Hepatocyte (in vitro differentiated cells): ENCODE data around the gene APBB2. TPM values are rescaled to one million over a fixed set of nuclear protein-coding genes. Genes with fewer than 3 reads are reported as not detected.

Experiments used
- DNase-seq: peaks from one replicate; pipeline ENCODE4 v3.0.0-alpha.2; 2016; ENCODE audit warnings: low spot score
- H2AFZ ChIP-seq: fragments of 200-600 bp; sonication (generic); 2 replicates; pipeline ENCODE4 v1.6.0; 2016; ENCODE audit warnings: antibody characterized with exemption, mild to moderate bottlenecking
- H3K27ac ChIP-seq: fragments of 200-600 bp; sonication (generic); 2 replicates; pipeline ENCODE4 v1.5.1; 2016; ENCODE audit warnings: mild to moderate bottlenecking
- H3K27me3 ChIP-seq: fragments of 200-600 bp; sonication (generic); 2 replicates; pipeline ENCODE4 v1.6.1; 2016
- H3K36me3 ChIP-seq: fragments of 200-600 bp; sonication (generic); replicated peaks from 2 replicates; pipeline ENCODE4 v1.5.1; 2016; ENCODE audit warnings: low read depth; ENCODE audit not compliant: insufficient read depth
- H3K4me1 ChIP-seq: fragments of 200-600 bp; sonication (generic); 2 replicates; pipeline ENCODE4 v1.5.1; 2016; ENCODE audit warnings: mild to moderate bottlenecking, moderate library complexity; ENCODE audit not compliant: insufficient read depth
- H3K4me2 ChIP-seq: fragments of 200-600 bp; sonication (generic); 2 replicates; pipeline ENCODE4 v1.6.0; 2016
- H3K4me3 ChIP-seq: fragments of 200-600 bp; sonication (generic); 2 replicates; pipeline ENCODE4 v1.5.1; 2016; ENCODE audit warnings: mild to moderate bottlenecking
- H3K79me2 ChIP-seq: fragments of 200-600 bp; sonication (generic); 2 replicates; pipeline ENCODE4 v1.6.0; 2017; ENCODE audit warnings: mild to moderate bottlenecking
- H3K9me2 ChIP-seq: fragments of 200-600 bp; sonication (generic); replicated peaks from 2 replicates; pipeline ENCODE4 v1.6.0; 2017; ENCODE audit warnings: mild to moderate bottlenecking; ENCODE audit not compliant: insufficient read depth
- H3K9me3 ChIP-seq: fragments of 200-600 bp; sonication (generic); 2 replicates; pipeline ENCODE4 v1.5.1; 2016; ENCODE audit warnings: low read depth, mild to moderate bottlenecking
- H4K20me1 ChIP-seq: fragments of 200-600 bp; sonication (generic); 2 replicates; pipeline ENCODE4 v1.6.0; 2016; ENCODE audit warnings: mild to moderate bottlenecking; ENCODE audit not compliant: insufficient read depth, poor library complexity, severe bottlenecking
- CTCF ChIP-seq: fragments of 200-600 bp; sonication (generic); IDR thresholded peaks from 2 replicates; pipeline ENCODE4 v1.5.1; 2016; ENCODE audit warnings: antibody characterized with exemption, mild to moderate bottlenecking; ENCODE audit not compliant: poor library complexity
- EZH2 ChIP-seq: fragments of 200-600 bp; sonication (generic); IDR thresholded peaks from 2 replicates; pipeline ENCODE4 v1.6.1; 2016; ENCODE audit warnings: antibody characterized with exemption, mild to moderate bottlenecking, borderline replicate concordance
- EZH2phosphoT487 ChIP-seq: fragments of 200-600 bp; sonication (generic); IDR thresholded peaks from one replicate; pipeline ENCODE4 v1.6.1; 2018; ENCODE audit warnings: antibody characterized with exemption, mild to moderate bottlenecking, low read depth, moderate library complexity; ENCODE audit not compliant: unreplicated experiment, severe bottlenecking
- WGBS: methylation state at CpG from one replicate; pipeline ENCODE4 v1.1.6; 2016; ENCODE audit warnings: low lambda C conversion rate; ENCODE audit errors: missing lambda C conversion rate; 5-methylcytosine and 5-hydroxymethylcytosine counted together
- polyA plus RNA-seq: library from polyadenylated mRNA; unstranded; fragments of >200 nt; fragmentation: Nextera tagmentation; extraction: Ambion mirVana; gene quantifications from 2 replicates; pipeline ENCODE4 v1.2.1, GENCODE V29; 2016
- total RNA-seq: library from RNA; depleted of rRNA; stranded (reverse); fragments of >200 nt; gene quantifications from 2 replicates; pipeline ENCODE4 v1.2.3, GENCODE V29; 2014

APBB2 gene
- total and polyA plus RNA-seq, 2 experiments from 2014 or later = 23.4 to 47.5 TPM

- Histone ChIP-seq H3K79me2 (peaks cover 6% of the 10 kb centered on the region), H3K27me3 (no peaks in the 10 kb centered on the region), H3K27ac (no peak overlapping the region), H3K4me2 (no peak overlapping the region), H3K36me3 (no peaks in the 10 kb centered on the region), H4K20me1 (no peaks in the 10 kb centered on the region), H3K9me2 (no peaks in the 10 kb centered on the region), H3K4me1 (no peaks in the 10 kb centered on the region), H2AFZ (no peak overlapping the region), H3K4me3 (no peak overlapping the region), H3K9me3 (peaks cover 8% of the 10 kb centered on the region)
- DNase-seq = no peak
- TF ChIP-seq CTCF = no peak
- no peak for TF ChIP-seq EZH2phosphoT487
- TF ChIP-seq EZH2 = no peak
- 91% methylated on average over 2 of the region's 2 CpGs for WGBS
These were observed 170.9 kb downstream of the APBB2 start for GRCh38 chr4:41043465-41043864.

GRCh38 chr4:41041551-41041950 lies 172.8 kb downstream of the APBB2 start:
- Histone ChIP-seq H3K9me3 (peaks cover 8% of the 10 kb centered on the region), H3K27me3 (no peaks in the 10 kb centered on the region), H3K79me2 (peaks cover 7% of the 10 kb centered on the region), H2AFZ (no peak overlapping the region), H3K36me3 (no peaks in the 10 kb centered on the region), H3K4me2 (no peak overlapping the region), H3K27ac (no peak overlapping the region), H4K20me1 (no peaks in the 10 kb centered on the region), H3K9me2 (no peaks in the 10 kb centered on the region), H3K4me1 (no peaks in the 10 kb centered on the region), H3K4me3 (no peak overlapping the region)
- 81% methylated on average over 1 of the region's 1 CpG for WGBS
- no peak for DNase-seq
- no peak for TF ChIP-seq CTCF
- TF ChIP-seq EZH2 = no peak
- TF ChIP-seq EZH2phosphoT487 = no peak

- Histone ChIP-seq H3K27me3 (no peaks in the 10 kb centered on the region), H3K36me3 (no peaks in the 10 kb centered on the region), H2AFZ (no peak overlapping the region), H3K4me1 (no peaks in the 10 kb centered on the region), H4K20me1 (no peaks in the 10 kb centered on the region), H3K4me2 (no peak overlapping the region), H3K9me3 (peaks cover 1% of the 10 kb centered on the region), H3K4me3 (no peak overlapping the region), H3K9me2 (no peaks in the 10 kb centered on the region), H3K79me2 (peaks cover 6% of the 10 kb centered on the region), H3K27ac (no peak overlapping the region)
- WGBS = 77% methylated on average over 3 of the region's 3 CpGs
- no peak for TF ChIP-seq EZH2phosphoT487
- TF ChIP-seq CTCF = no peak
- TF ChIP-seq EZH2 = no peak
- no peak for DNase-seq
These were observed 175.0 kb downstream of the APBB2 start for GRCh38 chr4:41039317-41039716.

- 37% methylated on average over 2 of the region's 2 CpGs for WGBS
- no peak overlapping the region for H2AFZ ChIP-seq
- TF ChIP-seq EZH2phosphoT487 (no peak), CTCF (no peak), EZH2 (no peak)
- no peaks in the 10 kb centered on the region for H3K9me3 ChIP-seq
- H3K27me3 ChIP-seq = no peaks in the 10 kb centered on the region
- no peak overlapping the region for H3K27ac ChIP-seq
- H3K9me2 ChIP-seq = no peaks in the 10 kb centered on the region
- peaks cover 6% of the 10 kb centered on the region for H3K79me2 ChIP-seq
- H3K36me3 ChIP-seq = no peaks in the 10 kb centered on the region
- H3K4me1 ChIP-seq = no peaks in the 10 kb centered on the region
- no peaks in the 10 kb centered on the region for H4K20me1 ChIP-seq
- DNase-seq = no peak
- H3K4me3 ChIP-seq = no peak overlapping the region
- H3K4me2 ChIP-seq = no peak overlapping the region
These were observed 176.0 kb downstream of the APBB2 start for GRCh38 chr4:41038304-41038703.
